NCI-H82 treated with DMSO at 0.1 percent for 48 hours (cell line): Measurements from ENCODE around the gene PRKD3.
A peak's percentile ranks its signal among the peaks of the same experiment; 100 is the strongest.
"Not testable (repeated sequence)": the region's sequence is repeated elsewhere in the genome, so short reads cannot be mapped to it uniquely, and the experiment has no call there.

Experiments used
- DNase-seq: peaks from one replicate; lab custom pipeline; 2025; ENCODE audit not compliant: unreplicated experiment; lab: John Stamatoyannopoulos, UW

The PRKD3 gene

GRCh38 chr2:37317746-37318145 lies 6.9 kb downstream of the PRKD3 start:
- no peak for DNase-seq

- no peak for DNase-seq
These were observed 8.5 kb downstream of the PRKD3 start for GRCh38 chr2:37316181-37316580.

DNA sequence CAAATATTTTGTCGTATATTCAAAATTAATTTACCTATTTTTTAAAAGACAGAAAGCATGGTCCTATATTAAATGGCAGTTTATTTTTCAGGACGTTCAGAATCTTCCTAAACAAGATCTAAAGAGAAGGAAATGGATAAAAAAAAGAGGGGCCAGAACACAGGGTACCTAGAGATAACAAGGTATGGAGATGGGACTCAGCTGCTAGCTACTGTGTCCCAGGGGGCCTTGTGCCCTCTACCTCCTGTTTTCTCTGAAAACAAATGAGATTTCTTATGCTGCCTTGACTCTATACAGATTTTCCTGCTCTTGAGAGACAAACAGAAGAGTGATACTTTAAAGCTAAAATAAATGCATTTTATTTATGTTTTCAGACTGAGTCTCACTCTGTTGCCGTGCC lies 9.3 kb downstream of the PRKD3 start:
- no peak for DNase-seq

- DNase-seq: no peak
These were observed 17.1 kb downstream of the PRKD3 start for GRCh38 chr2:37307500-37307899.

DNA sequence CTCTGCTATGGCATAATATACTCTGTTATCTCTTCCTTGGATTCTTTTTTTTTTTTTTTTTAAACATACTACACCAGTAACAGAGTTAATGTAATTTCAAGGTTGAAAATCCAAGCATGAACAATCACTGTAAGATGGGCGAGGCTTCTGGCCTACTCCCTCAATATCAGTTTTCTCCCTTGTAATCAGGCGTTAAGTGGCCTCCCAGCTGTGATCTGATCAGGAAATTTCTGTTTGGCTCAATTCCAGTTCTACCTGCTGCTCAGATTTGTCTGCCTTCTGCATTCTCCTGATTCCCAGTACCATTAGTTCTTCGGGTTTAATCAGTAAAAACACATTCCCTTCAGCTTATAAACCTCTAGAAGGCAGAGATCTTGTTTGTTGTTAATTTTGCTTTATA lies 18.6 kb downstream of the PRKD3 start:
- DNase-seq: peak; percentile 62

DNA sequence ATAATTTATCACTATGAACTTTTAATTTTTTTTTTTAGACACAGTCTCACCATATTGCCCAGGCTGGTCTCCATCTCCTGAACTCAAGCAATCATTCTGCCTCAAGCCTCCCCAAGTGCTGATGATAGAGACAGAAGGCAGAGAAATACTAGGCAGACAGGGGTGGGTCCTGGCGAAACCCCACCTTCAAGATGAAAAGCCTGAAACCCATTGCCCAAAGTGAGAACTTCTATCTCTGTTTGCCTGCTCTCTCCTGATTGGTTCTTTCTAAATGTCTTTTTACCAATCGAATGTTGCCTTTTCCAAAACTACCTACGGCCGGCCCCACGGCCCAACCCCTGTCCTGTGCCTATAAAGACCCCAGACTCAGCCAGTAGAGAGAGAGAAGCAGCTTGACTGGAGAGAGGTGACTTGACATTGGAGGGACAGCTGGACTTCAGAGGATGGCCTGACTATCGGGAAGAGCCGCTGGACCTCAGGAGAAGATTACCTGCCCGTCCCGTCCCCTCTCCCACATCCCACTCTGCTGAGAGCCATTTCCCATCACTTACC lies 21.9 kb downstream of the PRKD3 start:
- no peak for DNase-seq

DNA sequence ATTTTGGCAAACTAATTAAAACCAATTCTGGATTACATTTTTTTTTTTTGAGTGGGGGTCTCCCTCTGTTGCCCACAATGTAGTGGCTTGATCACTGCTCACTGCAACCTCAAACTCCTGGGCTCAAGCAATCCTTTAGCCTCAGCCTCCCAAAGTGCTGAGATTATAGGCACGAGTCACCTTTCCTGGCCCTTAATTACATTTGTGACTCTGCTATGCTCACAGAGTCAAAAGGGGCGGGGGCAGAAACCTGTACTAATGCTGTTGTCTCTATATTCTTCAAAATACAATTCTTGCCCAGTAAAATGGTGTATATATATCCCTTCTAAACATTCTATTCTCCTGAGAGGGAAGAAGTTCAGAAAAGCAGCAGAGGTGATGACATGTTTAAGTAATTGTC lies 23.2 kb downstream of the PRKD3 start:
- no peak for DNase-seq

DNA sequence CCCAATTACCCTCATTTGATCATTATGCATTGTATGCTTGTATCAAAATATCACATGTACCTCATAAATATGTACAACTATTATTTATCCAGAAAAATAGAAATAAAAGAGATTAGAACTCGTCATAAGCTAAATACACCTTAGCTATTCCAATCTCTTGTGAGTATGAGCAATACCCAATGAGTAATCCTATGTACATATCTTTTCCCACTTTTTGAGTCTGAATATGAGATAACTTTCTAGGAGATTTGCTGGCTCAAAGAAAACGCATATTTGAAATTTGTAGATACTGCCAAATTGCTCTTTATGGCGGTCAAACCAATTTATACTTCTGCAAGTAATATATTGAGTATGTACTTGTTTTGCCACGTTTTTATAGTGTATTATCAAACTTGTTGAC lies 24.1 kb downstream of the PRKD3 start:
- no peak for DNase-seq

GRCh38 chr2:37300146-37300545 lies 24.5 kb downstream of the PRKD3 start:
- DNase-seq: no peak

GRCh38 chr2:37297632-37298031 lies 27.0 kb downstream of the PRKD3 start:
- DNase-seq: no peak

GRCh38 chr2:37295469-37296073 lies 29.1 kb downstream of the PRKD3 start:
- no peak for DNase-seq

DNA sequence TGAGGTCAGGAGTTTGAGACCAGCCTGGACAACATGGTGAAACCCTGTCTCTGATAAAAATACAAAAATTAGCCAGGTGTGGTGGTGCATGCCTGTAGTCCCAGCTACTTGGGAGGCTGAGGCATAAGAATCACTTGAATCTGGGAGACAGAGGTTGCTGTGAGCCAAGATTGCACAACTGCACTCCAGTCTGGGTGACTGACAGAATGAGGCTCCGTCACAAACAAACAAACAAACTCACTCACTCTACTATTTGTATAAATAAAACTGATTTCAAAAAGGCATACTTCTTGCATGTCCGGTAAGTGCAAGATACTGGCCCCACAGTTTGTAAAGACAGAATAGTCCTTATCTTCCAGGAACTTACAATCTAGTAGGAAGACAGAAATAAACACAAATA lies 29.8 kb downstream of the PRKD3 start:
- not testable (repeated sequence) for DNase-seq

DNA sequence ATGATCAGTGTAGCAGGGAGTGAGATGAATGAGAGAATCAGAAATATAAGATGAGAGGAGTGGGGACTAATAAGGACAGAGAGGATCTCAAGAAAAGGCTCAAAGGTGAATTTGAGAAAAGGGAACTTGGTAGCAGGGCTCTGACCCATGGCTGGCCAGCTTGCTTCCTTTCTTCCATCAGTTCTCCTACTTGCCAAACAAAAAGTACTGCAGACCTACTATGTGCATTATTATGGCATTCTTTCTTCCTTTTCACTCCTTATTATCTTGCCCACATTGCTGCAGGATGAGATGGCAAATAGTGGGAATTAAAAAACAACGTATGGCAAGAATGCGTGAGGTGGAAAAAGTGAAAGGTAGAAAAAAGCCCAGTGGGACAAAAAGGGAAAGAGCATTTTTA lies 33.0 kb downstream of the PRKD3 start:
- no peak for DNase-seq

DNA sequence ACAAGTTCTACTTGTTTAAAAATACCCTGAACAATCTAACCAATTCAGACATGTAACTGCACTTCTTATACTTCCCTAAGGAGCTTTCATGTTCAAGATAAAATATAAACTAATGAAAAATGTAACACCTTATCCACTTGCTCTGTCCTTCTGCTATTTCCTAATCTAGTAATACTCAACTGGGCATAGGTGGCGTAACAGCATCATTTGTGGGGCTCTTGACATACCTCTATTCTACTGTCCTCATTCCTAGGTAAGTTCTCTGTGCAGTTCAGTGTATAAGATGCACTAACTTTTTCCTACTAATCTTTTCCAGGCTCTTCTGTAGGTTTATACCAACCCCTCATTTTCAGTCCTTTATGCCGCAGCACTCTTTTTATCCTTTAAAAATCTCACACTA lies 36.7 kb downstream of the PRKD3 start:
- DNase-seq: no peak

- DNase-seq: no peak
These were observed 40.3 kb downstream of the PRKD3 start for GRCh38 chr2:37284381-37284780.

GRCh38 chr2:37283207-37283606 lies 41.4 kb downstream of the PRKD3 start:
- no peak for DNase-seq

- DNase-seq: no peak
These were observed 41.9 kb downstream of the PRKD3 start for GRCh38 chr2:37282746-37283145.

- DNase-seq: no peak
These were observed 42.7 kb downstream of the PRKD3 start for GRCh38 chr2:37281916-37282315.

DNA sequence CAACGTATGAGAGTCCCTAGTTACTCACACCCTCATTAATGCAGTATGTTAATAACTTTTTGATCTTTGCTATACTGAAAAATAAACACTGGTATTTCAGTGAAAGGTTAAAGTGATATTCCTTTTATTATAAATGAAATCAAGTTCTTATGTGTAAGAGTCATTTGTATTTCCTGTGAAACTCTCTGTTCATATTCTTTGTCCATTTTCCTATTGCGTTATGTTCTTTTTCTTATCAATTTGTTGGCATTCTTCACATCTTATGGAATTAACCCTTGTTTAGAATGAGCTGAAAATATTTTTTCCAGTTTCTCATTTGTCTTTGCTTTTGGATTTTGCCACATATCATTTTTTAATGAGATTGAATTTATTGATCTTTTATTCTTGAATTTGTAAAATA lies 48.3 kb downstream of the PRKD3 start:
- no peak for DNase-seq
